ENCODE measurements around the gene KIF17. TPM values are rescaled to one million over a fixed set of nuclear protein-coding genes. Genes with fewer than 3 reads are reported as not detected.
A peak's percentile ranks its signal among the peaks of the same experiment; 100 is the strongest.
"Not testable (repeated sequence)": the region's sequence is repeated elsewhere in the genome, so short reads cannot be mapped to it uniquely, and the experiment has no call there.

Gene KIF17
- total RNA-seq, 1 donor from 2014 or later: not detected

DNA sequence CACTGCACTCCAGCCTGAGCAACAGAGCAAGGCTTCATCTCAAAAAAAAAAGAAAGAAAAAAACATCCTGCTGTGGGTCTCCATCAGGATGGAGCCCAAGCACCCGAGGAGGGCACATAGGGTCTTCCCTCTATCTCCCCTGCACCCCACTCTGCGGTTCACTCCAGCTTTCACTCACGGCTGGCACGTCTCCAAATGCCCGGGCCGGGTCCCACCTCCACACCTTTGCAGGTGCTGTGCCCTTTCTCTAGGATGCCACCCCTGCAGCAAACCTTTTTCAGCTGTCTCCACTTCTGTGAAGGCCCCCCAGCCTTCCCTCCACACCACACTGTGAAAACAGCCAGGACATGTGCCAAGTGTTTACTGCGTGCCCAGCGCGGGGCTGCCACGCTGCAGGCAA lies 34.2 kb downstream of the KIF17 start:
- CTCF ChIA-PET: no interaction called here

DNA sequence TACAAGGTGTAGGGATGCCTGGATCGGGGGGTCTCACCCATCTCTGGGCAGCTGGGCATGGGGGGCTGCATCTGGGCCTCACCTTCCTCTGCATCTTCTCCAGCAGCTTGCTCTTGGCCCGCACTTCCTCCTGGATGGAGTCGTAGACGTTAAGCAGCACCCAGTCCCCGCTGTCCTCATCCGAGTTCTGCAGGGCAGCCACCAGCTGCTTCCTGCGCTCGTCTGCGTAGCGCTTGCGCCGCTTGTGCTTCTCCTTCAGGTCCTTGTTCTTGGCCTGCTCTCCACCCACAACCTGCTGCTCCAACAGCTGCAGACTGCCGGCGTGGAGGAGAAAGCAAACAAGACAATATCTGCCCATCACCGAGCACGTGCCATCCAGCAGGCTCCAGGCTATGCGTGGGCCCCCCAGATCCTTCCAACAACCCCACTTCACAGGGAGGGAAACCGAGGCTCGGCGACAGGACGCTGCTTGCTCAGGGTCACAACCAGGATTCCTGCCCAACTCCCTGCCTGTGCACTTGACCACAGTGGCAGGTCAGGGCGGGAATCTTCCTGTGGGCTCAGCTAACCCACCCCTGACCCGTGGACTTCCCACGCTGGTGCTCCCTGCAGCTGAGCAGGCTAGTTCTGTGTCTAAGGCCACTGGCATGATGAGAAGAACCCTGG lies 35.1 kb downstream of the KIF17 start:
- ChIA-PET CTCF (no interaction called here), POLR2A (no interaction called here)
- Mint-ChIP-seq H3K9me3 (peaks cover 3% of the 10 kb centered on the region), H3K4me1 (peaks cover 15% of the 10 kb centered on the region), H3K4me3 (no peak overlapping the region), H3K27me3 (peaks cover 13% of the 10 kb centered on the region), H3K27ac (no peak overlapping the region), H3K36me3 (ENCODE audit: low read depth) (peaks cover 3% of the 10 kb centered on the region)
- intact Hi-C loops (cut with micrococcal nuclease): no loop called here
- ATAC-seq (ENCODE audit: low read depth) (no peak), DNase-seq (no peak)
- TF ChIP-seq, protein P1, sequence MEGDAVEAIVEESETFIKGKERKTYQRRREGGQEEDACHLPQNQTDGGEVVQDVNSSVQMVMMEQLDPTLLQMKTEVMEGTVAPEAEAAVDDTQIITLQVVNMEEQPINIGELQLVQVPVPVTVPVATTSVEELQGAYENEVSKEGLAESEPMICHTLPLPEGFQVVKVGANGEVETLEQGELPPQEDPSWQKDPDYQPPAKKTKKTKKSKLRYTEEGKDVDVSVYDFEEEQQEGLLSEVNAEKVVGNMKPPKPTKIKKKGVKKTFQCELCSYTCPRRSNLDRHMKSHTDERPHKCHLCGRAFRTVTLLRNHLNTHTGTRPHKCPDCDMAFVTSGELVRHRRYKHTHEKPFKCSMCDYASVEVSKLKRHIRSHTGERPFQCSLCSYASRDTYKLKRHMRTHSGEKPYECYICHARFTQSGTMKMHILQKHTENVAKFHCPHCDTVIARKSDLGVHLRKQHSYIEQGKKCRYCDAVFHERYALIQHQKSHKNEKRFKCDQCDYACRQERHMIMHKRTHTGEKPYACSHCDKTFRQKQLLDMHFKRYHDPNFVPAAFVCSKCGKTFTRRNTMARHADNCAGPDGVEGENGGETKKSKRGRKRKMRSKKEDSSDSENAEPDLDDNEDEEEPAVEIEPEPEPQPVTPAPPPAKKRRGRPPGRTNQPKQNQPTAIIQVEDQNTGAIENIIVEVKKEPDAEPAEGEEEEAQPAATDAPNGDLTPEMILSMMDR (IDR thresholded peaks at IDR 0.05): no peak

More for the DNA sequence above, 34.2 kb downstream of the KIF17 start:
- TF ChIP-seq, protein P1 (IDR thresholded peaks at IDR 0.05): no peak
- Mint-ChIP-seq H3K4me1 (peaks cover 9% of the 10 kb centered on the region), H3K27ac (no peak overlapping the region), H3K4me3 (no peak overlapping the region), H3K9me3 (no peaks in the 10 kb centered on the region), H3K27me3 (peaks cover 13% of the 10 kb centered on the region), H3K36me3 (ENCODE audit: low read depth) (no peaks in the 10 kb centered on the region)
- intact Hi-C loops (cut with micrococcal nuclease): no loop called here
- DNase-seq (no peak), ATAC-seq (ENCODE audit: low read depth) (no peak)
- POLR2A ChIA-PET: no interaction called here

DNA sequence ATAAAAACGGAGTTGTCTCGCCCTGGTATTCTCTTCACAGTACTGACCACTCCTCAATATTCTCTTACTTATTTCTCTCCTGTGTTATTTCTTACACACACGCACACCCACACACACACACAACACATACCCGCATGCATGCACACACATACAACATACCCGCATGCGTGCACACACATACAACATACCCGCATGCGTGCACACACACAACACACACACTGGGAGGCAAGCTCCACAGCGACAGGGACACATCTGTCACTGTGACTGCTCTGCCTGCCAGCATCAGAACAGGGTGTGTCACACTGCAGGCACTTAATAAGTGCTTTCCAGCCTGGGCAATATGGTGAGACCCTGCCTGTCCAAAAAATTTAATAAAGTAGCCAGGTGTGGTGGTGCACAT lies 35.8 kb downstream of the KIF17 start:
- DNase-seq (no peak), ATAC-seq (ENCODE audit: low read depth) (no peak)
- Mint-ChIP-seq H3K4me3 (no peak overlapping the region), H3K9me3 (peaks cover 4% of the 10 kb centered on the region), H3K4me1 (peaks cover 15% of the 10 kb centered on the region), H3K27me3 (peaks cover 13% of the 10 kb centered on the region), H3K36me3 (ENCODE audit: low read depth) (peaks cover 3% of the 10 kb centered on the region), H3K27ac (no peak overlapping the region)
- TF ChIP-seq, protein P1 (IDR thresholded peaks at IDR 0.05): no peak
- POLR2A ChIA-PET: no interaction called here
- CTCF ChIA-PET: no interaction called here
- intact Hi-C loops (cut with micrococcal nuclease): no loop called here

DNA sequence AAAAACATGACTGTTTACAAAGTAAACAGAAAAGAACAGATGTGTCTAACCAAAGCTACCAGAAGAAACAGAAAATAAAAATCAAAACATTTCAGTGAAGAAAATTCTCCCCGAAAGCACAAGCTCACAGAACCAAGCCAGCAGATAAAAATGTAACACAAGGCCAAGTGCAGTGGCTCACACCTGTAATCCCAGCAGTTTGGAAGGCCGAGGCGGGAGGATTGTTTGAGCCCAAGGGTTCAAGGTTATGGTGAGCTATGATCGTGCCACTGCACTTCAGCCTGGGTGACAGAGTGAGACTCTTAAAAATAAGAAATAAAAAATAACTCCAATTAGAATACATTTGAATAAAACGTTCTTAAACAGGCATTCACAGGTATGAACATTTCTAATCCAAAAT lies 37.5 kb downstream of the KIF17 start:
- DNase-seq: no peak
- Mint-ChIP-seq H3K36me3 (ENCODE audit: low read depth) (peaks cover 3% of the 10 kb centered on the region), H3K4me1 (peaks cover 15% of the 10 kb centered on the region), H3K27ac (no peak overlapping the region), H3K9me3 (peaks cover 4% of the 10 kb centered on the region), H3K4me3 (no peak overlapping the region), H3K27me3 (peaks cover 8% of the 10 kb centered on the region)
- ChIA-PET CTCF (no interaction called here), POLR2A (no interaction called here)
- TF ChIP-seq, protein P1 (IDR thresholded peaks at IDR 0.05): no peak
- no peak for ATAC-seq (ENCODE audit: low read depth)
- intact Hi-C loops (cut with micrococcal nuclease): no loop called here

DNA sequence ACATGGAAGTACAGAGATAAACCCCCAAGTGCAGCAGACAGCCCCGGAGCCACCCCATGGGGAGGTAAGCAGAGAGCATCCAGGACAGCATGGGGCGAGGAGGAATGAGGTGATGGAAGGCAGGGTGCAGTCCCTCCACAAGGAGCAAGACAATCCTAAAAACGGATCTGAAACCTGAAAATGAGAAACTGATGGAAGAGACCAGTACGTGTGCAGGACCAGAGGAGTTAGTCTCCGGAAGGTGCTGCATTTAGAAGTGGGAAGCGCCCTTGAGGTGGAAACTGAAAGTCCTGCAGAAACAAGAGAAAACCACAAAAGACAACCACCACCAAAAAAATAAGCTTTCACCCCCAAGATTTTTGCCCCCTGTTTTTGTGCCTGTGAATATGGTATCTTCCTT lies 39.2 kb downstream of the KIF17 start:
- TF ChIP-seq, protein P1 (IDR thresholded peaks at IDR 0.05): no peak
- intact Hi-C loops (cut with micrococcal nuclease): no loop called here
- peak overlapping the region; percentile 57 for H3K4me3 Mint-ChIP-seq
- peak overlapping the region; percentile 46 for H3K27ac Mint-ChIP-seq
- peaks cover under 1% of the 10 kb centered on the region for H3K27me3 Mint-ChIP-seq
- CTCF ChIA-PET: no interaction called here
- ATAC-seq (ENCODE audit: low read depth): peak; percentile 21
- peaks cover 3% of the 10 kb centered on the region for H3K36me3 Mint-ChIP-seq (ENCODE audit: low read depth)
- POLR2A ChIA-PET: no interaction called here
- H3K9me3 Mint-ChIP-seq: peaks cover 4% of the 10 kb centered on the region
- H3K4me1 Mint-ChIP-seq: peaks cover 15% of the 10 kb centered on the region
- DNase-seq: no peak

DNA sequence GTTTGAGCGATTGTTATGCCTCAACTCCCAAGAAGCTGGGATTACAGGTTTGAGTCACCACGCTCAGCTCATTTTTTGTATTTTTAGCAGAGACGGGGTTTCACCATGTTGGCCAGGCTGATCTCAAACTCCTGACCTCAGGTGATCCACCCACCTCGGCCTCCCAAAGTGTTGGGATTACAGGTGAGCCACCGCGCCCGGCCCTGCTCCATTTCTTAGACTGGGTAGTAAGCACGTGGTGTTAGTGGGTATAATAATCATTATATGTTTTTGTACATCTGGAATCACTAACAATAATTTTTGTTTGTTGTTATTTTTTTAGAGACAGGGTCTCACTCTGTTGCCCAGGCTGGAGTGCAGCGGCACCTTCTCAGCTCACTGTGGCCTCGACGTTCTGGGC lies 44.2 kb downstream of the KIF17 start:
- H3K36me3 Mint-ChIP-seq (ENCODE audit: low read depth); POLR2A ChIA-PET; H3K27me3 Mint-ChIP-seq; intact Hi-C loops (cut with micrococcal nuclease); H3K27ac Mint-ChIP-seq; DNase-seq; H3K4me1 Mint-ChIP-seq; H3K9me3 Mint-ChIP-seq; ATAC-seq (ENCODE audit: low read depth); CTCF ChIA-PET; H3K4me3 Mint-ChIP-seq: not testable (repeated sequence)

Measured in activated B cell treated with CpG ODN at 0.5 μM for 24 hours (primary cell).